NCI-H226 (cell line): ENCODE measurements around the gene CCDC126.
"Not testable (repeated sequence)": the region's sequence is repeated elsewhere in the genome, so short reads cannot be mapped to it uniquely, and the experiment has no call there.

Source experiments
- DNase-seq: peaks from one replicate; pipeline ENCODE4 v3.0.0-alpha.2; 2015

CCDC126 gene

DNA sequence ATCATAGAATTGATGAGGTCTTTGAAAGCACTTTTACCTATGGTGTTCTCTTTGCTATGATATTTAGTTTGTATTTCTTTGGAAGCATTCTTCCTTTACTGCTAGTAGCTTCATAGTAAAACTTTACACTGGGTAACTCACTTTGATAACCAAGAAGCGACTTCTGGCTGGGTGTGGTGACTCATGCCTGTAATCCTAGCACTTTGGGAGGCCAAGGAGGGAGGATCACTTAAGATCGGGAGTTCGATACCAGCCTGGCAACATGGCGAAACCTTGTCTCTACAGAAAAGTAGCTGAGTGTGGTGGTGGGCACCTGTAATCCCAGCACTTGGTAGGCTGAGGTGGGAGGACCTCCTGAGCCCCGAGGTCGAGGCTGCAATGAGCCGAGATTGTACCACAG lies 36.2 kb downstream of the CCDC126 start:
- DNase-seq: no peak

GRCh38 chr7:23645822-23646221 lies 48.6 kb downstream of the CCDC126 start:
- DNase-seq: no peak

- DNase-seq: no peak
Observed at GRCh38 chr7:23653942-23654341, 56.8 kb downstream of the CCDC126 start.

- peak; percentile 20 for DNase-seq
Observed at GRCh38 chr7:23654508-23654907, 57.3 kb downstream of the CCDC126 start.

GRCh38 chr7:23655433-23655832 lies 58.3 kb downstream of the CCDC126 start:
- no peak for DNase-seq

DNA sequence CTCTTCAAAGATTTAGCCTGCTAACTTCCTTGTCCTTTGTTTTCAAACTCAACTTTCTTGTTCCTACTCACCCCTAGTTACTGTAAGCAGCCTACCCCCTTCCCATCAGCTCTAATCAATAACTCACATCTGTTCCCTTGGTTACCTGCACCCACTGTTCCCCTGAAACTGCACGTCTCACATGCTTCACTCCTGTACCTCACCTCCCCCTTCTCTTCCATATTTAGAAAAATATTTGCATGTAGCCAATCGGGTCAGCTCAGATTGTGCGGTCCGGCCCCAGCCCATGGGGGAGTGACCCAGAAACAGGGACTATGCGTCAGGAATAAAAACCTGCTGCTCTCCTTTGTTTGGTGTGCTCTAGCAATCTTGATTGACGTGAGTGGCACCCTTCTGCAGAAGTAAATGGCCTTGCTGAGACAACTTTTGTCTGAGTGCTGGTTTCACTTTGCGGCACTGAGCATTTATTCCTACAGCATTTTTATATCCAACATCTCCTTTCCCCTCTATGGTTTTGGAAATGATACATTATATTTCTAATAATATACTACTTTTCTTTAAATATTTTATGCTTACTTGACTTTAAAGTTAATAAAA lies 61.7 kb downstream of the CCDC126 start:
- DNase-seq: no peak

DNA sequence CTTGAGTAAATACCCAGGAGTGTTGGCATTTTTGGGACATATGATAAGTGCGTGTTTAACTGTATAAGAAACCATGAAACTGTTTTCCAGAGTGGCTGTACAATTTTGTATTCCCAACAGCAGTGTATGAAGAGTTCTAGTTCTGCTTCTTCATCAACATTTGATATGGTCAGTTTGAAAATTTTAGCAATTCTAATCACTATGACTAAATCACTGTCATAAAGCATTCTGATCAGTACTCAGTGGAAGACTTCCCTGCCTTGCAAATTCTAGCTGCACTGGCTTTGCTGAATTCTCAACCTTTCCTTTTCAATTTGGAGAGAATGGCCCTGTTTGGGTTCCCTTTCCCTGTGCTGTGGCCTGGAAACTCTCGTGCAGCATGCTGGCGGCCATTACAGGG lies 64.2 kb downstream of the CCDC126 start:
- DNase-seq: no peak

DNA sequence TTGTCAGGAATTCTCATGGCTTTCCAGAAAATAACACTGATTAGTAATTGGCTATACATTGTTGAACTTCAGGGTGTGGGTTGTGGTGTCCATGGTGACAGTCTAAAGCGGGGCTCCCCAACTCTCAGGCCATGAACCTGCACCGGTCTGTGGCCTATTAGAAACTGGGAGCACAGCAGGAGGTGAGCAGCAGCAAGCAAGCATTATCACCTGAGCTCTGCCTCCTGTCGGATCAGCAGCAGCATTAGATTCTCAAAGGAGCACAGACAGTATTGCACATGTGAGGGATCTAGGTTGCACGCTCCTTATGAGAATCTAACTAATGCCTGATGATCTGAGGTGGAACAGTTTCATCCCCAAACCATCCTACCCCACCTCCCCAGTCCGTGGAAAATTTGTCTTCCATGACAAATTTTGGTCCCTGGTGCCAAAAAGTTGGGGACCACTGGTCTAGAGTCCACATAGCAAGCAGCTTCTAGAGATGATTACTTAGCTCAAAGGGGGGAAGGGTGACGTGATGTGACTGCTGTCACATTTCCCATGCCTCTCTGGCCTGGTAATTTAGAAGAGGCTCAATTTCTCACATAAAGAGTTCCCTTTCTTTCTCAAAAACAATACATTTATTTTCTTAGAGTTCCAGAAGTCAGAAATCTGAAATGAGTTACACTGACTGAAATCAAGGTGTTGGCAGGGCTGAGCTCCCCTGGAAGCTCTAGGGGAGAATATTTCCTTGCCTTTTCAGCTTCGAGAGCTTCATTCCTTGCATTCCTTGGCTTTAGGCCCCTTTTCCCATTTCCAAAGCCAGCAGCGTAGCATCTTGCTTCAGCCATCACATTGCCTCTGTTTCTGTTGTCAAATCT lies 65.2 kb downstream of the CCDC126 start:
- DNase-seq: peak; percentile 69

- no peak for DNase-seq
Observed at GRCh38 chr7:23662984-23663313, 65.8 kb downstream of the CCDC126 start.

DNA sequence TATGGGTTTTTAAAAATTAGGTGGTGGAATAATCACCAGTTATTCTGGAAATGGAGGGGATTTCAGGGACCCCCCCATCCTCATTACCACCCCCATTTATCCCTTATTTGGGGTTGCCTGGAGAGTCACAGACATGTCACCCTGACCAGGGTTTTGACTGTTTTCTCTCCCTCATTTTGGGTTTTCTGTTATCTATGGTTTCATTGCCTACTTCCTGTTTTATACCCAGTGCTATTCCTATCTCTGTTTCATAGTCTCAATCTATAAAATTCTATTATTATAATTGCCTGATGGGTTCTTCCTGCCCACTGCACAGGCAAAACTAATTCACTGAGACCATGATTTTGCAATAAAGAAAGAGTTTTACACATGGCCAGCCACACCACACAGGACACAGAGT lies 66.9 kb downstream of the CCDC126 start:
- DNase-seq: no peak

DNA sequence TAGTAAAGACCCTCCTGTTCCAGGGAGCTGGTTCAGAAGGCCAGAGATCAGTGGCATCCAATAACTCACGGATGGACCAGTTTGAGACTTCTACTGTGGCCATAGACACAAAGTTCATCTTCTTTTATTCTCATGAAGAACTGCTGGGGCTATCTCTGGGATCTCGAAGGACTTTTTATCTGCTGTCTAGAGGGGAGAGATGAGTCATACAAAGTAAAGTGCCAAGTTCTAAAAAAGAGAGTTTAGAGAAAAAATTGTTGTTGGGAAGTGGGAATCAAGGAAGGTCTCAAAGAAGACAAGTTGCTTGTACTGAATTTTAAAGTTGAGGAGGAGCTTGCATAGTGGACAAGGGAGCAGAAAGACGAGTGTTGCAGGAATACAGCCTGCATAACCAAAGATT lies 74.9 kb downstream of the CCDC126 start:
- no peak for DNase-seq

DNA sequence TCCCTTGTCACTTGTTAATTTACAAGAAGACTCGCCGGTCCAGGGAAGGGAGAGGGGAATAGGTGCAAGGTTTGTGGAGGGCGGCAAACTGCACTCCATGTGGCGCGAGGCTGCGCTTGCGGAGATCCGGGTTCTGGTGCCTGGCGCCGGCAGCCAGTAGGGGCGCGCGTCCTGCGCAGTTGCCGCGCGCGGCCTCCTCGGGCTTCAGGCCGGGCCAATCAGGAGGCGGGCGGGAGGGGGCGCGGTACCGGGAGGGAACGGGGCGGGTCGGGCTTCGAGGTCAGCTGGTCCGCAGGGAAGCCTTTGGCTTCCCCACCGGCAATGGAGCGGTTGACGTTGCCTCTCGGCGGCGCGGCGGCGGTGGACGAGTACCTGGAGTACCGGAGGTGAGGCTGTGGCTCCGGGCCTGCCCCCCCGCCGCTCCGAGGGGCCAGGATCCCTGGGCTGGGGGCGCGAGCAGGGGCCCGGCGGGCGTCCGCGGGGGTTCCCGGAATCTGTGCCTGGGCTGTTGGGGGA lies 82.8 kb downstream of the CCDC126 start, which contains the start of gene FAM221A:
TSS of gene FAM221A (plus strand) at position 302 of the 516 bp plus-strand sequence. CDS start at position 322, 20 bp downstream.
- peak; percentile 95 for DNase-seq

DNA sequence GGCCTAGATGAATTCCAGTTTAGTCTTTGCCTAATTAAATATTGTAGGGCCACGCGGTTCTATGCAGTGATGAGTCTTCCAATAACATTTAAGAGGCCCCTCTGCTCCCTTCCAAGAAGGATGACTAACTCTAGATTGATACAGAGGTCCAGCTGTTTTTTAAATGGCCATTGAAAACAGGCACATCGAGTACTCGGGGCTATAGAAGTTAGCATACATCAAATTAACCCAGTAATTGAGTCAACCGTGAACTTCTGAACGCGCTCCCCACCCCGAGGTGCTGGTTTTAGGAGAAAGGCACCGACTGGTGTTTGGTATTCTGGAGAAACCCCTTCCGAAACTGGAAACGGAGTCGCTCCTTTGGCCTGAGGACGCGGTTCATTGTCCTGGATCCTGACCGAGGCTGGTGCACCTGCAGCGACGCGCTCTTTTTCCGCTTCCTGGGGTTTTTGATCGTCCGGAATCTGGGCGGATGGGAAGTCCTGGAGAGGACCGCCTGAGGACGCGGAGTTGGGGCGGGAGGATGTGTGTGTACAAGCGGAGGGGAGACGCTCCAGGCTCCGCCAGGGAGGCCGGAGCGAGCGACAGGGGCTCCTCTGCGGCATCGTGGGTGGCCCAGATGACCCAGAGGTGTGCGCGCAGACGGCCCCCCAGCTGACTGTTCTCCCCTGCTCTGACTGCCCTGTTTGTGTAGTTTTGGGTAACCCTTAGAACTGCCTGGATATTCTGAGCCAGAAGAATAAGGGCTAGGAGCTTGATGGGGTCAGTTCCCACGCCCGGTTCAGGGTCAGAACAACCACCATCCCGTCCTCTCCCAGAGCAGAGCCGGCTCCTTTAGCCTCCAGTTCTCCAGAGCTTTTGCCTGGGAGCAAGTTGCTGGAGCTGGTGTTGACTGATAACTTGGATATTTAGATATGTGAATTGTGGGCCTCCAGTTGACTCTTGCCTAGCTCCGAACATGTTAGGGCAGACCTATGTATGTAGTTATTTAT lies 83.5 kb downstream of the CCDC126 start:
- DNase-seq: peak; percentile 82

- DNase-seq: not testable (repeated sequence)
Observed at GRCh38 chr7:23684041-23684440, 86.9 kb downstream of the CCDC126 start.

- peak; percentile 20 for DNase-seq
Observed at GRCh38 chr7:23685731-23686130, 88.5 kb downstream of the CCDC126 start.

DNA sequence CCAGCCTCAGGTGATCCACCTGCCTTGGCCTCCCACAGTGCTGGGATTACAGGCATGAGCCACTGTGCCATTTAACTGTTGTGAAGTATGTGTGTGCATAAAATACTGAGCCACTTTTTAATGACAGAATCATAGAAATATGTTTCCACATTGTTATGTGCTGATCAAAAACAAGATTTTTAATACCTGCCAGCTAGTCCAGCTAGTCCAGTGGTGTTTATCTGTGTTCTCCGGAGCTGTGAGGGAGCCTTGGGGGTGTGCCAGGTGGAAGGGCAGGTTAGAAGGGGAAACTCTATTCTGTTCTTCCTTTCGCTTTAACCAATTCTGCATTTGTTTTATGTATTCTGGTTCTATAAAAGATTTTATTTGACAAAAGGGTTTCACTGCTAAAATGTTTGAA lies 89.8 kb downstream of the CCDC126 start:
- DNase-seq: peak; percentile 68

- DNase-seq: no peak
Observed at GRCh38 chr7:23689165-23689564, 92.0 kb downstream of the CCDC126 start.

DNA sequence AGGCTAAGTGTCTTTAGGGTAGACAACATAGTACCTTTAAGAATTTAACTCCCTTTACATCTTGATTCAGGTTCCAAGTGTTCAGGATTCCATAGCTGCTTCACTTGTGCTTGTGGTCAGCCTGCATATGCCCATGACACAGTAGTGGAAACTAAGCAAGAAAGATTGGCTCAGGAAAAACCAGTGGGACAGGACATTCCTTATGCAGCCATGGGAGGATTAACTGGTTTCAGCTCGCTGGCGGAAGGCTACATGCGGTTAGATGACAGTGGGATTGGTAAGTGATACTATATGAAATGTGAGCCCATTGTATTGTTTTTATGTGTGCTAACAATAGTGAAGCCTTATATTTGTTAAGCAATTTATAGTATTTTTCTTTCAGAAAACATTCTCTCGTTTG lies 94.1 kb downstream of the CCDC126 start:
- no peak for DNase-seq

- DNase-seq: no peak
Observed at GRCh38 chr7:23693224-23693623, 96.0 kb downstream of the CCDC126 start.
